ENCODE measurements around the gene ASB14.

The ASB14 gene

GRCh38 chr3:57298041-57298440 is 5.6 kb upstream of the ASB14 start:
- TF ChIP-seq CTCF (conservative IDR thresholded peaks at IDR 0.05; ENCODE audit: low read depth, low read length) = no peak
- peak; percentile 27 for DNase-seq (ENCODE audit: low read depth)
- H3K4me3 ChIP-seq (ENCODE audit: low read depth, low read length) = no peak overlapping the region

- H3K4me3 ChIP-seq (ENCODE audit: low read depth, low read length) = no peak overlapping the region
- TF ChIP-seq CTCF (conservative IDR thresholded peaks at IDR 0.05; ENCODE audit: low read depth, low read length) = no peak
- no peak for DNase-seq (ENCODE audit: low read depth)
Observed at GRCh38 chr3:57292897-57293526, 527 bp upstream of the ASB14 start.

- TF ChIP-seq CTCF (conservative IDR thresholded peaks at IDR 0.05; ENCODE audit: low read depth, low read length) = no peak
- no peak for DNase-seq (ENCODE audit: low read depth)
- no peak overlapping the region for H3K4me3 ChIP-seq (ENCODE audit: low read depth, low read length)
Observed at GRCh38 chr3:57288403-57288802, 4.1 kb downstream of the ASB14 start.

- no peak for TF ChIP-seq CTCF (conservative IDR thresholded peaks at IDR 0.05; ENCODE audit: low read depth, low read length)
- DNase-seq (ENCODE audit: low read depth) = no peak
- no peak overlapping the region for H3K4me3 ChIP-seq (ENCODE audit: low read depth, low read length)
Observed at GRCh38 chr3:57287205-57287604, 5.3 kb downstream of the ASB14 start.

- DNase-seq (ENCODE audit: low read depth) = no peak
- no peak overlapping the region for H3K4me3 ChIP-seq (ENCODE audit: low read depth, low read length)
- TF ChIP-seq CTCF (conservative IDR thresholded peaks at IDR 0.05; ENCODE audit: low read depth, low read length) = no peak
Observed at GRCh38 chr3:57283334-57283733, 9.2 kb downstream of the ASB14 start.

- no peak for DNase-seq (ENCODE audit: low read depth)
- TF ChIP-seq CTCF (conservative IDR thresholded peaks at IDR 0.05; ENCODE audit: low read depth, low read length) = no peak
- no peak overlapping the region for H3K4me3 ChIP-seq (ENCODE audit: low read depth, low read length)
Observed at GRCh38 chr3:57281715-57282114, 10.8 kb downstream of the ASB14 start.

- TF ChIP-seq CTCF (conservative IDR thresholded peaks at IDR 0.05; ENCODE audit: low read depth, low read length) = no peak
- DNase-seq (ENCODE audit: low read depth) = no peak
- no peak overlapping the region for H3K4me3 ChIP-seq (ENCODE audit: low read depth, low read length)
Observed at GRCh38 chr3:57279685-57280084, 12.8 kb downstream of the ASB14 start.
